HepG2 (cell line): Measurements from ENCODE around the gene RNASE1. TPM values are rescaled to one million over a fixed set of nuclear protein-coding genes. Genes with fewer than 3 reads are reported as not detected.

ENCODE experiments used
- ATAC-seq: fragments of 200-7000 bp; cut with Tn5 transposase; 3 replicates; pipeline ENCODE4 v1.9.1; 2020; ENCODE audit warnings: mild to moderate bottlenecking, moderate library complexity
- BruUV-seq: library from RNA; stranded (reverse); fragments of 400-500 nt; replicated peaks from 2 replicates; lab custom pipeline; 2021; lab: Mats Ljungman, UMichigan
- CTCF ChIA-PET: fragments of 300-600 bp; formaldehyde crosslinking; extraction: SDS; loops from one replicate; lab custom pipeline; 2021; ENCODE audit warnings: low total read pairs, inconsistent platforms, low intra/inter-chr PET ratio; lab: Yijun Ruan, JAX
- POLR2A ChIA-PET: fragments of 350-600 bp; sonication (Branson Sonifier 250); formaldehyde crosslinking; loops from one replicate; lab custom pipeline; 2020; ENCODE audit warnings: antibody characterized with exemption, inconsistent platforms; lab: Yijun Ruan, JAX
- DNase-seq: peaks from one replicate; pipeline ENCODE4 v3.0.0-alpha.2; 2015; ENCODE audit warnings: low spot score
- FAIRE-seq: peaks from 3 replicates; lab custom pipeline; 2011; peaks lifted over from hg19 to GRCh38; lab: Jason Lieb, UNC
- H2AFZ ChIP-seq: one replicate; pipeline ENCODE4 v1.6.1; 2011; ENCODE audit warnings: low read length, inconsistent platforms
- H3K27ac ChIP-seq: fragments of 300-600 bp; 3 replicates; pipeline ENCODE4 v1.8.0; 2011; ENCODE audit warnings: mixed run types, mild to moderate bottlenecking, mixed read lengths, low read length, inconsistent platforms; ENCODE audit not compliant: insufficient read depth; ENCODE audit errors: extremely low read length
- H3K27me3 ChIP-seq, 2 experiments: fragments of 200-600 bp in 1 of 2; 2 replicates in 1 of 2; 3 replicates in 1 of 2; pipeline versions ENCODE4 v1.6.0 to v1.8.0; 2011; ENCODE audit warnings: low read length in 2 of 2, mild to moderate bottlenecking in 2 of 2, moderate library complexity in 2 of 2, inconsistent platforms in 1 of 2; ENCODE audit not compliant: insufficient read depth in 2 of 2, control insufficient read depth in 1 of 2
- H3K36me3 ChIP-seq, 2 experiments: fragments of 200-600 bp in 1 of 2; replicated peaks in 1 of 2; 2 replicates in 1 of 2; 3 replicates in 1 of 2; pipeline versions ENCODE4 v1.5.1 to v1.8.0; 2011; ENCODE audit warnings: low read length in 2 of 2, inconsistent platforms in 1 of 2; ENCODE audit not compliant: insufficient read depth in 2 of 2, control insufficient read depth in 1 of 2
- H3K4me1 ChIP-seq: 2 replicates; pipeline ENCODE4 v1.5.1; 2012; ENCODE audit warnings: low read length, inconsistent platforms; ENCODE audit not compliant: insufficient read depth
- H3K4me2 ChIP-seq: 2 replicates; pipeline ENCODE4 v1.6.0; 2011; ENCODE audit warnings: low read depth, low read length, inconsistent platforms
- H3K4me3 ChIP-seq, 3 experiments: fragments of 200-600 bp in 1 of 3; sonication (generic), shearing (Covaris generic) in 1 of 3; replicated peaks in 1 of 3; 2 replicates each; pipeline ENCODE4 v1.5.1; 2011 to 2016; ENCODE audit warnings: low read length in 3 of 3, inconsistent platforms in 2 of 3, low read depth in 2 of 3, mild to moderate bottlenecking in 2 of 3, control low read depth in 1 of 3, mixed read lengths in 1 of 3; ENCODE audit not compliant: insufficient read depth in 1 of 3
- H3K79me2 ChIP-seq: one replicate; pipeline ENCODE4 v1.6.1; 2011; ENCODE audit warnings: low read length, inconsistent platforms; ENCODE audit not compliant: insufficient read depth
- H3K9ac ChIP-seq: 2 replicates; pipeline ENCODE4 v1.6.0; 2011; ENCODE audit warnings: mild to moderate bottlenecking, low read depth, low read length, inconsistent platforms; ENCODE audit not compliant: insufficient read depth
- H3K9me3 ChIP-seq: 2 replicates; pipeline ENCODE4 v1.5.1; 2012; ENCODE audit warnings: mild to moderate bottlenecking, low read length
- H4K20me1 ChIP-seq: 2 replicates; pipeline ENCODE4 v1.6.0; 2011; ENCODE audit warnings: inconsistent platforms, mild to moderate bottlenecking, low read length, moderate library complexity; ENCODE audit not compliant: insufficient read depth
- DRAP1 ChIP-seq: IDR thresholded peaks from 2 replicates; pipeline ENCODE4 v1.6.1; 2016; ENCODE audit warnings: missing genetic modification reagents, missing compliant biosample characterization
- HNF4A ChIP-seq: sonication (generic); formaldehyde crosslinking; IDR thresholded peaks from 2 replicates; pipeline ENCODE4 v1.4.0; 2020; ENCODE audit warnings: missing genetic modification reagents
- HOXA3 ChIP-seq: sonication (generic); formaldehyde crosslinking; IDR thresholded peaks from 2 replicates; pipeline ENCODE4 v1.5.0; 2020; ENCODE audit warnings: missing genetic modification reagents
- MYC ChIP-seq: sonication (generic); formaldehyde crosslinking; IDR thresholded peaks from 2 replicates; pipeline ENCODE4 v1.9.0; 2021; ENCODE audit warnings: missing genetic modification reagents, borderline replicate concordance
- PAXIP1 ChIP-seq: sonication (generic); formaldehyde crosslinking; conservative IDR thresholded peaks from 2 replicates; pipeline ENCODE4 v1.4.0; 2020; ENCODE audit warnings: mild to moderate bottlenecking, missing genetic modification reagents, moderate library complexity
- POLR2A ChIP-seq, 2 experiments: IDR thresholded peaks; 2 replicates each; pipeline ENCODE4 v1.6.1; 2011; ENCODE audit warnings: low read depth in 2 of 2, low read length in 2 of 2, mild to moderate bottlenecking in 1 of 2, moderate library complexity in 1 of 2; ENCODE audit not compliant: insufficient read depth in 1 of 2
- PPARG ChIP-seq: conservative IDR thresholded peaks from 2 replicates; pipeline ENCODE4 v1.6.1; 2016; ENCODE audit warnings: missing biosample characterization, missing genetic modification reagents
- STAG1 ChIP-seq: sonication (generic); formaldehyde crosslinking; IDR thresholded peaks from 2 replicates; pipeline ENCODE4 v1.4.0; 2020; ENCODE audit warnings: missing genetic modification reagents
- TRIM22 ChIP-seq: fragments of 450-650 bp; IDR thresholded peaks from 2 replicates; pipeline ENCODE4 v1.6.1; 2017
- ZNF260 ChIP-seq: sonication (generic); formaldehyde crosslinking; IDR thresholded peaks from 2 replicates; pipeline ENCODE4 v1.4.0; 2020; ENCODE audit warnings: missing genetic modification reagents, low read depth, mild to moderate bottlenecking, borderline replicate concordance
- ZNF333 ChIP-seq: sonication (generic); formaldehyde crosslinking; IDR thresholded peaks from 2 replicates; pipeline ENCODE4 v1.4.0; 2020; ENCODE audit warnings: mild to moderate bottlenecking, missing genetic modification reagents, borderline replicate concordance
- ZNF567 ChIP-seq: sonication (generic); formaldehyde crosslinking; IDR thresholded peaks from 2 replicates; pipeline ENCODE4 v1.8.1; 2023; ENCODE audit warnings: mild to moderate bottlenecking, missing genetic modification reagents, borderline replicate concordance
- in situ Hi-C: cut with HindIII; loops from 2 replicates; pipeline ENCODE4 v1.10.0; 2017; ENCODE audit warnings: low pct_unique_long_range_greater_than_20kb; ENCODE audit not compliant: extremely low pct_ligation_motif_present
- intact Hi-C: fragments of 100-400 bp; cut with micrococcal nuclease; formaldehyde crosslinking; loops from one replicate; pipeline ENCODE4 v1.10.0; 2022; ENCODE audit not compliant: unreplicated experiment
- polyA plus RNA-seq, 8 experiments: library from polyadenylated mRNA; depleted of rRNA in 3 of 8; stranded (reverse) in 7 of 8; unstranded in 1 of 8; fragments of >200 nt; fragmentation: Illumina TruSeq in 4 of 8; extraction: Trizol in 4 of 8; gene quantifications; 2 replicates each; pipeline versions ENCODE4 v1.2.1 to v1.2.3, GENCODE V29; 2011 to 2016; ENCODE audit warnings: low read depth in 4 of 8, missing spikeins in 1 of 8, mixed read lengths in 1 of 8; ENCODE audit not compliant: insufficient read depth in 1 of 8
- total RNA-seq, 5 experiments: library from RNA; depleted of rRNA; stranded (reverse); fragments of >200 nt; fragmentation: Illumina TruSeq; extraction: Trizol; gene quantifications; 2 replicates each; pipeline ENCODE4 v1.2.3, GENCODE V29; 2016; ENCODE audit warnings: low read depth in 1 of 5
- TF ChIP-seq, protein P1 (sequence below), 2 experiments: IDR thresholded peaks; 2 replicates each; pipeline ENCODE4 v1.6.1; 2011 to 2012; ENCODE audit warnings: low read length in 2 of 2, borderline replicate concordance in 1 of 2, low read depth in 1 of 2, mild to moderate bottlenecking in 1 of 2, moderate library complexity in 1 of 2

RNASE1 gene
- total and polyA plus RNA-seq, 2 of the 13 experiments (the other 11 are each of a cell fraction or from before 2014, with no cell fraction given), result not detected

DNA sequence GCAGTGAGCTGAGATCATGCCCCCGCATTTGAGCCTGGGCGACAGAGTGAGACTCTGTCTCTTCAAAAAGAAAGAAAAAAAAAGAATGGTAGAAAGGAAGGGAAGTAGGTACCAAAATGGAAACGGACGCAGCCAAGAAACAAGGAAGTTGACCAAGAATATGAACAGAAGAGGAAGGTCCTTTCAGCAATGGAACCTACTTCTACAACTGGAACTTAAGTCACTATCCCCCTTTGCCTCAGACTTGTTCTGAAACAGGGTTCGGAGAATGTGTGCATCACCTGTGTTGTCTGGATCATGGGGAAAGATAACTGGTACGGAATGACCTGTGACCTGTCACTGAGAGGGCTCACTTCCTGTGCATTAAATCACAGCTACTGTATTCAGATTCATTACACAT lies 43.9 kb upstream of the RNASE1 start (continued):
- TF ChIP-seq, protein P1, sequence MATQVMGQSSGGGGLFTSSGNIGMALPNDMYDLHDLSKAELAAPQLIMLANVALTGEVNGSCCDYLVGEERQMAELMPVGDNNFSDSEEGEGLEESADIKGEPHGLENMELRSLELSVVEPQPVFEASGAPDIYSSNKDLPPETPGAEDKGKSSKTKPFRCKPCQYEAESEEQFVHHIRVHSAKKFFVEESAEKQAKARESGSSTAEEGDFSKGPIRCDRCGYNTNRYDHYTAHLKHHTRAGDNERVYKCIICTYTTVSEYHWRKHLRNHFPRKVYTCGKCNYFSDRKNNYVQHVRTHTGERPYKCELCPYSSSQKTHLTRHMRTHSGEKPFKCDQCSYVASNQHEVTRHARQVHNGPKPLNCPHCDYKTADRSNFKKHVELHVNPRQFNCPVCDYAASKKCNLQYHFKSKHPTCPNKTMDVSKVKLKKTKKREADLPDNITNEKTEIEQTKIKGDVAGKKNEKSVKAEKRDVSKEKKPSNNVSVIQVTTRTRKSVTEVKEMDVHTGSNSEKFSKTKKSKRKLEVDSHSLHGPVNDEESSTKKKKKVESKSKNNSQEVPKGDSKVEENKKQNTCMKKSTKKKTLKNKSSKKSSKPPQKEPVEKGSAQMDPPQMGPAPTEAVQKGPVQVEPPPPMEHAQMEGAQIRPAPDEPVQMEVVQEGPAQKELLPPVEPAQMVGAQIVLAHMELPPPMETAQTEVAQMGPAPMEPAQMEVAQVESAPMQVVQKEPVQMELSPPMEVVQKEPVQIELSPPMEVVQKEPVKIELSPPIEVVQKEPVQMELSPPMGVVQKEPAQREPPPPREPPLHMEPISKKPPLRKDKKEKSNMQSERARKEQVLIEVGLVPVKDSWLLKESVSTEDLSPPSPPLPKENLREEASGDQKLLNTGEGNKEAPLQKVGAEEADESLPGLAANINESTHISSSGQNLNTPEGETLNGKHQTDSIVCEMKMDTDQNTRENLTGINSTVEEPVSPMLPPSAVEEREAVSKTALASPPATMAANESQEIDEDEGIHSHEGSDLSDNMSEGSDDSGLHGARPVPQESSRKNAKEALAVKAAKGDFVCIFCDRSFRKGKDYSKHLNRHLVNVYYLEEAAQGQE (IDR thresholded peaks at IDR 0.05; ENCODE audit: borderline replicate concordance in 1 of 2, low read depth in 1 of 2, low read length in 2 of 2), result no peak

- Histone ChIP-seq H3K27ac (no peak overlapping the region), H3K36me3 (no peaks in the 10 kb centered on the region), H3K4me1 (no peaks in the 10 kb centered on the region), H2AFZ (no peak overlapping the region), H3K9me3 (no peaks in the 10 kb centered on the region), H4K20me1 (no peaks in the 10 kb centered on the region), H3K9ac (no peak overlapping the region), H3K4me3 (no peak overlapping the region), H3K79me2 (no peaks in the 10 kb centered on the region), H3K27me3 (peaks cover 0 to 4% of the 10 kb centered on the region in 2 experiments; a peak in 1 of 5 replicates), H3K4me2 (no peak overlapping the region)
- ChIA-PET POLR2A (no interaction called here), CTCF (no interaction called here)
- FAIRE-seq, result no peak
- no TSS peak for BruUV-seq
- DNase-seq, result no peak
- in situ Hi-C loops, result no loop called here
- no peak for ATAC-seq
- intact Hi-C loops, result no loop called here
- TF ChIP-seq HOXA3 (no peak), DRAP1 (no peak), POLR2A (IDR thresholded peaks at IDR 0.05; ENCODE audit: insufficient read depth in 1 of 2, low read depth in 2 of 2, low read length in 2 of 2) (no peak), ZNF260 (no peak), TRIM22 (no peak), PAXIP1 (CRISPR knock-in tag) (no peak), ZNF567 (no peak), ZNF333 (no peak), PPARG (no peak), STAG1 (CRISPR knock-in tag) (no peak), HNF4A (no peak), MYC (CRISPR knock-in tag) (no peak)
Measured at GRCh38 chr14:20841096-20841495, 38.5 kb upstream of the RNASE1 start.
